HTR-8/SVneo (cell line): ENCODE results near the gene OR52B2.
A peak's percentile ranks its signal among the peaks of the same experiment; 100 is the strongest.

Experiments used
- DNase-seq: peaks from one replicate; pipeline ENCODE4 v3.0.0; 2011; ENCODE audit warnings: low spot score, mixed read lengths; ENCODE audit not compliant: insufficient read length
- FAIRE-seq: peaks from 2 replicates; lab custom pipeline; 2011; peaks lifted over from hg19 to GRCh38; lab: Jason Lieb, UNC

Gene OR52B2

DNA sequence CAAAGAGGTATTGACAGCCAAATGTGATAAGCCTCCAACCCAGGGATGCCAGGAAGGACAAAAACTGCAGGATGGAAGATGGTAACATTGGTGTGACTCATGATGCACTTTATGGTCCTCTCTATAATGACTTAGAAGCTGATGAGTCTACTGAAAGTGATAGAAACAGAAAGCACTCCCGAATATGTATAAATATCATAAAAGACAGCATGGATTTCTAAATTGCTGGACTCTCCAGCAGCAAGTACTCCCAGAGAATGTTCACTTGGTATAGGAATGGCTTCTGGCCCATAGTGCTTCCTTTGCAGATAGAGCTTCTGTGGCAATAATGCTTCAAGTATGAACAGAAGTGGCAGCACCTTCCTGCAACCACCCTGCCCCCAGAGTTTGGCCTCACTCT is at the start of gene OR52B2:
TSS of gene OR52B2 (minus strand) at position 101 of the 400 bp plus-strand sequence. CDS start at position 101, 0 bp downstream.
- no peak for DNase-seq
- no peak for FAIRE-seq

DNA sequence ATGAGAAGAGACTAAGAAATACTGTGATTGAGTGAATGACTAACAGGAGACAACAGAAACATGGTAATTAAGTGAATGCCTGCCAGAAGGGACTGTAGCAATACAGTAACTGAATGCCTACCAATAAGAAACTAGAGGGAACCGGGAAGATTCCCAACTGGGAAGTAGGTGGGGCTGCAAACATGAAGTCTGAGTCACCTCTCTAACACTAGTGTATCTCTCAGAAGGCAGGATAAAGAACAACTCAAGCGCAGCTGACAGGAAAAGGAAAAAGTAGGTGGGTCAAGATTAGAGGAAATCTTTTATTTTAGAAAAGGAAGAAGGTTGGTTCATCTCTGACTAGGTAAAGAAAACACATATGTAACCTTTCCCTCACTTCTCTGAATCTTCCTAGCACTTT is 49.2 kb upstream of the OR52B2 start:
- DNase-seq (peak; percentile 7), FAIRE-seq (no peak)

DNA sequence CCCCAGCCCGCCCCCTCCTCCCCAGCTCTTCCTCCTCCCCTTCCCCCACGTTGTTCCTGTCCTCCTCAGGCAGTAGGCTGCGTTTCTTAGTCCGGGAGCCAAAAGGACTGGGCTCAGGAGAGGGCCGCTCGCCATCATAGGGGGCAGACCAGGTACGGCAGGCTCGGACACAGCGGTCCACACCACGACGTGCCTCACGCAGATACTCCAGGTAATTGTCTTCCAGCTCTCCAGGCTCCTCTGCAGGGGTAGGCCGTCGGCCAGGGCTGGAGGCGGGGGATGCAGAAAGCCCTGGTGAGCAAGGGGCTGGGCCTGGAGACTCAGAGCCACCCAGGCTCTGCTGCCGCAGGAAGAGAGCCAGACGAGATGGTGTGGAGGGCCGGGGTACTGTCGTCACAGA is 47.6 kb upstream of the OR52B2 start:
- DNase-seq, result no peak
- FAIRE-seq, result no peak

DNA sequence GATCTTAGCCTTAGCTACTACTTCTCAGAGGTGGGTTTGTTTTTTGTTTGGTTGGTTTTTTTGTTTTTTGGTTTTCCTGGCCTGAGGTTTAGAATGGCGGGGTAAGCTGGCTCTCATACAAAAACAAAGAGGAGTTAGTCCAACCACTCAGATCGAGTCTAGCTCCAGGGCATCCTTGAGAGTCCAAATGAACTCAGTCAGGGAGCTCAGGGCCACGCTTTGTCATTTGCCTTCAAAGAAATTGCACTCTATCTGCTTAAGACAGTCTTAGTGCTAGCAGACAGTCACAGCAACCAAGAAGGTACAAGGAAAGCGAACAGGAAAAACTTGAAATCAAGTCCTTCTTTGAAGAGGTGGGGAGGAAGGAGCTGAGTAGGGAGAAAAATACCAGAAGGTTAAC is 46.4 kb upstream of the OR52B2 start:
- FAIRE-seq, result no peak
- DNase-seq, result no peak

DNA sequence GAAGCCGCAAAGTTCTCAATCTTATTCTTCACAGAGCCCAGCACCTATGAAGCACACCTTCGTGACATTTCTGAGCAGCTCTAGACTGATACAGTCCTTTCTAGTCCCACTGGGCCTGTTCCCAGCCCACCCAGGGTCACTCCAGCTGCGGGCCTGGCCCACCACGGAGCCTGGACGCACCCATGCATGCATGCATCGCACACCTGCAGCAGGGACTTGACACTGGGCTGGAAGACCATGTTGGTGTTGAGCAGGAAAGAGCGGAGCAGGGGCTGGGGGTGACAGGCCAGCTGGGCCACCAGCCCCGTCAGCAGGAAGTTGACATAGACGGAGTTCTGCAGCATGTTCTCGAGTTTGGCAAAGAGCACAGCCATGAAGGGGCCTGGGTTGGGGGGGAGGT is 44.4 kb upstream of the OR52B2 start:
- DNase-seq (no peak), FAIRE-seq (no peak)

DNA sequence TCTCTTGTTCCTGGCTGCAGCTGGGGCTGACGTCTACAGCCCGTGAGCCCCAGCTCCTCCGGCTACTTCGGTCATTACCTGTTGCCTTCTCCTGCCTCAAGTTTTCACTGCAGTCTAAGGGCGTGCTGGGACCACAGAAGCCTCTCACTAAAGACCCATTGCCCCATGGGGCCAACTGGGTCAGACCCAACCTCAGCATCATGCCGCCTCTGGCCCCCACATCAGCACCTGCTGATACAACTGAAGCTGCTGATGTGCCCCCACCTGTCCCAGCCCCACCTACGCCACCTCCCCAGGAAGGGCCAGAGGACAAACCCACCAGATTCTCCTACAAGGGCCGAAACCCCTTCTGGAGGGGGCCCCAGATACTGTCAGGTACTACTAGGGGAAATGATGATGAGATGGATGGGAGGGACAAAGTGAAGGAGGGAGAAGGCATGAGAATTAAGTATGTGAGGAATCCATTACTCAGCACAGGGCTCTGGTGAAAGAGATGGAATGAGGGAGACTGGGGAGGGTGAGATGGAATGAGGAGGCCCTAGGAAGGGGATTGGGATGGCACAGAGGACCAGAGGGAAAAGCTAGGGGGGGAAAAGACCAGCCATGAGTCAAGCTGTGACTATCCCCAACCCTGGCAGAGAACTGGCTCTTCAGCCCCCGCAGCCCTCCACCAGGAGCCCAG is 40.3 kb upstream of the OR52B2 start:
- DNase-seq, result no peak
- FAIRE-seq, result no peak

DNA sequence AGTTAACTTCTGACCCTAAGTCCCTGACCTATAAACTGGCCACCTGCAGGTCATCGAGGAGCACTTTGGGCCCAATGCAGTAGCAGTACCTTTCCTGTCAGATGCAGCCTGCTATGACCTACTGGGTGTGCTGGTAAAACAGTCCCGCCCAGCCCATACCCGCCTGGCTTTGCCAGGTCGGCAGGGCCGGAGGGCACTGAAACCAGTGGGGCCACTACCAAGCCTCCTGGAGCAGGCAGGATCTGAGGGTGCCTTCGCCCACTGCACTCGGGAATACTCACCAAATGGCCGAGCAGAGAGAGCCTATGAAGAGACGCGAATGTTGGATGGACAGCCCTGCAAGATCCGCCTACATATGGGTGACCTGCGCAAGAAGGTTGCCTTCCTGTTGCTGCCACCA is 39.7 kb upstream of the OR52B2 start:
- DNase-seq, result no peak
- no peak for FAIRE-seq

DNA sequence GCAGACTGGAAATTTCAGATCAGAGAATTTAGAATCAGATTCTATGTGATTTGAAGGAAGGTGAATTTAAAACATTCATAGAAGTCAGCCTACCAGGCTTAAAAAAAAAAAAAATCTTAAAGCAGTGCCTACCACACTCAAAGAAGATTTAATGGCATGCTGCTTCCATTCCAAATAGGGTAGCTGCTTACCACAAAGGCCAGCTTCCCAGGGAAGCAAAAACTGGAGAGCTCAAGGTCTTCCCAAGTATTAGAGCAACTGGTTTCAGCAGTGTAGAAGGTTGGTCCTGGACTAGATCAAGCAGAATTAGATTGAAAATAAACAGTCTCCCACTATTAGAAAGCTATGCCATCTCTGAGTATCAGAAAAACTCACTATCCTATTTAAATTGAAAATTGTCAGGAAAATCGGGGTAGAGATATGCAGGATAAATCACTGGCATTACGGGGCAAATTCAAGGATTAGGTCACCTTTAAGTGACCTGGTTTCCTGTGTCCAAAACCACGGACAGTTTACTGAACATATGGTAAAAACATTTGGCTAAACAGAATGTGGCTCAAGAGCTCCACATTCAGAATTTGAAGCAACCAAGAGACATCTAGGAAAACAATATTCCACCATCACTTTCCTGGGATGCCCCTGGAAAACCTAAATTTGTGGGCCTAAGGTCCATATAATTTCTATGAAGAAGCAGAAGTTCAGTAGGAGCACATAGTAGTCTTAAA is 36.5 kb upstream of the OR52B2 start:
- DNase-seq, result no peak
- no peak for FAIRE-seq

DNA sequence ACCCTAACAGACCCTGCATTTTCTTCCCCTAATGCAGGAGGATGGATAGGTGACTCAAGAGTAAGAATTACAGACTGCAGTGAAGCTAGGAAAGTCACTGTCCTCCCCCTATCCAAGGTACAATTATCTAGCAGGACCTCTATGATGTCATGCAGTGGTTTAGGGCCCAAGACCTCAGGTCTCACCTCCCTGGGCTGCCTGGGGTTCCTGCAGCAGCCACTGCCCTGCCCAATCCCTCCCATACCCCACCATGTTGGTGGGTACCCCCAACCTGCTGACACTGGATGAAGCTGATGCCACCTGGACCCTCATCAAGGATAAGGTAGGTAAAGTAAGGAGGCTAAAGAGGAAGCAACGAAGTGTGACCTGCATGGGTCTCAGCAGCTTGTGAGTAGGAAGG is 35.2 kb upstream of the OR52B2 start, which contains the start of gene C11orf42:
TSS of gene C11orf42 (plus strand) at position 192 of the 400 bp plus-strand sequence. CDS start at position 251, 59 bp downstream.
- no peak for DNase-seq
- FAIRE-seq, result peak; percentile 74

DNA sequence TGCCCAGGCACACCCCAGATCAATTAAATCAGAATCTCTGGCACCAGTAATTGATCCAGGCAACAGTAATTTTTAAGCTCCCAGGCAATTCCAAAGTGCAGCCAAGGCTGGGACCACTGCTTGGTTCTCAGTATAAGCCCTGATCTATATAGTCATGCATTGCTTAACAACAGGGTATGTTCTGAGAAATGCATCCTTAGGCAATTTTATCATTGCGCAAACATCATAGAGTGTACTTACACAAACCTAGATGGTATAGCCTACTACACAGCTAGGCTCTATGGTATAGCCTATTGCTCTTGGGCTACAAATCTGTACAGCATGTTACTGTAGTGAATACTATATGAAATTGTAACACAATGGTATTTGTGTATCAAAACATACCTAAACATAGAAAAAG is 34.6 kb upstream of the OR52B2 start:
- FAIRE-seq, result no peak
- no peak for DNase-seq

DNA sequence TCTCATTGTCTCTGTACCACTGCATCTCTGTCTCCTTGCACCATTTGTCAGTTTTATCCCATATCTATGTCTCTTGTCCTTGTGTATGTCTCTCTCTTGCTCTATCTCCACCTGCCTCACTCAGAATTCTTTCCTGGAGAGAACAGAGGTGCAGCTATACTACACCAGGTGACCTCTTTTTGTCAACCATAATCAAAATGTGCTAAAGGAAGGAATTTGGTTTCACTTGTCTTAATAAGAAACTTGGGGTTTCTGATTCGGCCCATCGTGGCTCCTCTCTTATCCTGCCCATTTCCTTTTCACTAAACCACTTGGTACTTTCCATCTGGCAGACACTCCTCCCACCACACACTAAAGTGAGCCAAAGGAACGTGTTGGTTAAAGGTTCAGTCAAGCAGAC is 33.2 kb upstream of the OR52B2 start:
- DNase-seq, result no peak
- no peak for FAIRE-seq

DNA sequence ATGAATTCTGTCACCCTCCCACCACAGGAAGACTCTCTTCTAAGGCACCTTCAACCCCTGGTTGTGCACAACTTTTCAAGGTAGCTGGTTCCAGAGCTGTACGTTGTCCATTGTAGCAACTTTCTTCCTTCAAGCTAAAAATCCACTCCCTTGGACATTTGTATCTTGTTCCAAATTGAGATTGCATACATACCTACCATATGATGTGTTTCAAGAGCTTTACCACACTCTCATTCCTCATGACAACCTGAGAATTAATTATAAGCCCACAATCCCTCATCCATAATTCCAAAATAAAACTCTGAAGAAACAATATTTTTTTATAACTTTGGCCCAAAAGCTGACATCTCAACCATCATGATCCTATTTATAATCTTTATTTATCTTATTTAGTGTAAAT is 31.9 kb upstream of the OR52B2 start:
- FAIRE-seq (no peak), DNase-seq (no peak)

DNA sequence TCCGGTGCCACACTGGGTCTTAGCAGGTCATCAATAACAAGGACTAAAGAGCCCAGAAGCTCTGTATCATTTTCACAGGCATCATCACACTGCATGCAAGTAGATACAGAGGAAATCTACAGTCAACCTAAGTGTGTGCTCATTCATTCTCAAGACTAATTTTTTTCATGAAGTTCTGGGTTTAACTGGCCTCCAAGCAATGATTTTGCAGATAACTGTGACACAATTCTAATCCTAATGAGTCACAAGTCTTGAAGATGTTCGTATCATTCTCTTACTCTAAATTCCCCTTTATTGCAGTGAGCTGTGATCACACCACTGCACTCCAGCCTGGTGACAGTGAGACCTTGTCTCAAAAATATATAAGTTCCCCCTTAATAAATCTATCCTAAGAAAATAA is 31.4 kb upstream of the OR52B2 start:
- FAIRE-seq, result no peak
- no peak for DNase-seq

DNA sequence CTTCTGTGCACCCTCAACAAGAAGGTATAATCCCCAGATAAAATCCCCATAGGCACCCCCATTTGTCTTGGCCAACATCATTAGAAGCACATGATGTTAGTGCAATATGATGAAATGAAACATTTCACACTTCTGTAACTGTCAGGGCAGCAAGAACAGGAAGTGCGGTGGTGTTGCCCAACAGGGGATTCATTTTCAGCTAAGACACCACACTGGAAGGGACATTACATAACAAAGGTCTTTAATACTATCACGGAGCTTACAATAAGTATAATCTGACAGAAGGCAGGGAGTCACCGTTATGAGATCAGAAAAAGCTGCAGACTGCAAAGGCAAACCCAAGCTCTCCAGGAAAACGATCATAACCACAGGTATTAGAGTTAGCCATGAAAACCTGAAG is 30.8 kb upstream of the OR52B2 start:
- DNase-seq, result no peak
- FAIRE-seq, result no peak

DNA sequence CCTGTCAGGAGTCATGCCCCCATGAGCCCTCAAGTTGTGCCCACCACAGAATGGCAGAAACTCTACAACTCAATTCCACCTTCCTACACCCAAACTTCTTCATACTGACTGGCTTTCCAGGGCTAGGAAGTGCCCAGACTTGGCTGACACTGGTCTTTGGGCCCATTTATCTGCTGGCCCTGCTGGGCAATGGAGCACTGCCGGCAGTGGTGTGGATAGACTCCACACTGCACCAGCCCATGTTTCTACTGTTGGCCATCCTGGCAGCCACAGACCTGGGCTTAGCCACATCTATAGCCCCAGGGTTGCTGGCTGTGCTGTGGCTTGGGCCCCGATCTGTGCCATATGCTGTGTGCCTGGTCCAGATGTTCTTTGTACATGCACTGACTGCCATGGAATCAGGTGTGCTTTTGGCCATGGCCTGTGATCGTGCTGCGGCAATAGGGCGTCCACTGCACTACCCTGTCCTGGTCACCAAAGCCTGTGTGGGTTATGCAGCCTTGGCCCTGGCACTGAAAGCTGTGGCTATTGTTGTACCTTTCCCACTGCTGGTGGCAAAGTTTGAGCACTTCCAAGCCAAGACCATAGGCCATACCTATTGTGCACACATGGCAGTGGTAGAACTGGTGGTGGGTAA is 29.2 kb upstream of the OR52B2 start, which contains the start of gene OR52W1:
TSS of gene OR52W1 (plus strand) at position 51 of the 637 bp plus-strand sequence. CDS start at position 51, 0 bp downstream.
- DNase-seq (no peak), FAIRE-seq (peak; percentile 16)

DNA sequence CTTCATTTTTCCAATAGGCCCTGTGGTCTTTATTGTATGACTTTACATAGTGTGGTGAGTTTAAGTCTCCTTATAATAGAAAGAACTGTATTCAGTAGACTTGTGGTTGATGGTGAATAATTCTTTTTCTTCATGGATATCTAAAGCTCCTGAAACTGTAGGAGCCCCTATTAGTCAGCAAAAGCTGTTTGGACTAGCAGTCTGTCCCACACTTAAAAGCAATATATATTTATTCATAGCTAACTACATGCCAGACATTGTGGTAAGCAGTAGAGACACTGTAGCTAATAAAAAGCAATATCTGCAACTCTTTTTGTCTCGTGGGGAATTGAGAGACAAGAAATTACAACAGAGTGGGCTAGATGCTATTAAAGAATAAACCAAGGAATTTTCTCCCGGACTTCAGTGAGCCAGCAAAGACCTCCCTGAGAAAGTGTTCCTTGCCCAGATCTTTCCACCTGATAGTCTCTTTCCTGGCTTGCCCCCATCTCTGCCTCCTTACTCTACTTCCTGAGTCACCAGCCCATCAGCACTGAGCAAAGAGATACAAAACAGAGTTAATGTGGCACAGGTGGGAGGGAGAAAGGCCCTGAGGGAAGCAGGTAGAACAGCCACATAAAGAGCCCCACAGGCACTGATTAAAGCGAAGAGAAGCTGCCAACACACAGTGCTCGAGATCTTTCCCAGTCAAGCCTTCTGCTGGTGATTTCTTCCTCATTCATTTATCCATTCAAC is 27.5 kb upstream of the OR52B2 start:
- FAIRE-seq (no peak), DNase-seq (no peak)

DNA sequence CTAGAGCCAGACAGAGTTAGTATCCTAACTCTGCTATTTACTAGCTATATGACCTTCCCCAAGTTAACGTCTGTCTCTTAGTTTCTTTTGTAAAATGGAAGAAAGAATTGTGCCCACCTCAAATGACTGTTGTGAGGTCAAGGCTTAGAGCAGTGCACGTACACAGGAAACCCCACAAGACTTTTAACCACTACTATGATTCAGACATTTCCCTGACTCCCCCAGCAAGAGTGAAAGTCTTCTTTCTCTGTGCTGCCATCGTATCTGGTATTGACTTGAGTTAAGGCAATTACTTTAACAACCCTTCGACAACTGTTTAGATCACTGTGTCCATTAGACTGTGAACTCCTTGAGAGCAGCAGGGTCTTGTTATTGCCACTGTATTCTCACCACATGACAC is 26.3 kb upstream of the OR52B2 start:
- DNase-seq (no peak), FAIRE-seq (no peak)

DNA sequence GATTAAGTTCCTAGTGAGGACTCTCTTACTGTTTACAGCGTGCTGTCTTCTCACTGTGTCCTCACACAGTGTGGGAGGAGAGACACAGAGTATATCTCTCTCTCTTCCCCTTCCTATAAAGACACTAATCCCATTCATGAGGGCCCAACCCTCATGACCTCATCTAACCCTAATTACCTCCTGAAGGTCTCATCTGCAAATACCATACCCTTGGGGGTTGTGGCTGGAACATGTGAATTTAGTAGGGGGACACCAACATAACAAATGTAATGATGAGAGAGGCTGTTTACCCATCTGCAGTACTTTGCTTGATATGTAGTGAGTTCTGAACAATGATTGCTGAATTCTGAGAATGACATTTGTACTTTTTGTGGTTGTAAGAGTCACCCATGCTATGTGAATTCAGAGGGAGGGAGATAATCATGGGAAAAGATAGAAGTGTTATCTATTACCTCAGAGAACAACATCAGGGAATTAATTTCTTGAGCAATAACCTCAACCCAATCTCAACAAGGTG is 24.0 kb upstream of the OR52B2 start:
- FAIRE-seq, result no peak

DNA sequence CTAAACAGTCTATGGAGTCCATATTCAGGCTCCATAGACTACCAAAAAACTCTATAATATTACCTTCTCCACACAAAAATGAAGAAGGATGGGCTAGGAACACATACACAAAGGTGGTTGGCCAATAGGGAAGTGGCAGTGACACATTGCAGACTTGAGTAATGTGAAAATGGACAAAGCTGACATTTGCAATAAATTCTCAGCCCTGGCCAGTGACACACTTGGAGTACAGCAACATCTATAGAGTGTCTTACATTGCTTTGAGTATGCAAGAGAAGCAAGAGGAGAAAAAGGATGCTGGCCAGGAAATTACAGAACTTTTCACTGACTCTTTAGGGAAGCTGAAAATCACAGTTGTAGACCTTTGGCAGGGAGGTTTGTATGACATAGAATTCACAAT is 21.6 kb upstream of the OR52B2 start:
- no peak for FAIRE-seq
- DNase-seq, result no peak

More for the DNA sequence above, 24.0 kb upstream of the OR52B2 start:
- no peak for DNase-seq

DNA sequence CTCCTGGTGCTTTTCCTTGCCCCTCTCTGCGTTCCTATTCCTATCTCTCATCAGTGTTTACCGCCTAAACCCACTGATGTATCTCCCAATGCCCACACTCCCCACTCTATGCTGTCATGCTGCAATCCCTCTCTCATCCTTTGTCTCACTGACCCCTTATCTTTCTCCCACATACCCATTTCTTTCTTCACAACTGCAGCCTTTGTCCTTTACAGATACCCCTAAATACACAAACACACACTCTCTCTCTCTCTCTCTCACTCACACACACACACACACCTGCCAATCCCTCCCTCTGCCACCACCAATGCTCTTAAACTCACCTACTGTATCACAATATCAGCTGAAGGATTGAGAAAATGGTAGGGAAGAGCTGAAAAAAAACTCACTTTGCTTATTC is 5.3 kb upstream of the OR52B2 start:
- FAIRE-seq (no peak), DNase-seq (no peak)
